Measurements from ENCODE around the gene SLC35E2B. TPM values are rescaled to one million over a fixed set of nuclear protein-coding genes. Genes with fewer than 3 reads are reported as not detected.
"Not testable (repeated sequence)": the region's sequence is repeated elsewhere in the genome, so short reads cannot be mapped to it uniquely, and the experiment has no call there.

SLC35E2B gene
- total RNA-seq, 4 donors from 2014 or later = 63.4 to 202 (median 83.9) TPM

DNA sequence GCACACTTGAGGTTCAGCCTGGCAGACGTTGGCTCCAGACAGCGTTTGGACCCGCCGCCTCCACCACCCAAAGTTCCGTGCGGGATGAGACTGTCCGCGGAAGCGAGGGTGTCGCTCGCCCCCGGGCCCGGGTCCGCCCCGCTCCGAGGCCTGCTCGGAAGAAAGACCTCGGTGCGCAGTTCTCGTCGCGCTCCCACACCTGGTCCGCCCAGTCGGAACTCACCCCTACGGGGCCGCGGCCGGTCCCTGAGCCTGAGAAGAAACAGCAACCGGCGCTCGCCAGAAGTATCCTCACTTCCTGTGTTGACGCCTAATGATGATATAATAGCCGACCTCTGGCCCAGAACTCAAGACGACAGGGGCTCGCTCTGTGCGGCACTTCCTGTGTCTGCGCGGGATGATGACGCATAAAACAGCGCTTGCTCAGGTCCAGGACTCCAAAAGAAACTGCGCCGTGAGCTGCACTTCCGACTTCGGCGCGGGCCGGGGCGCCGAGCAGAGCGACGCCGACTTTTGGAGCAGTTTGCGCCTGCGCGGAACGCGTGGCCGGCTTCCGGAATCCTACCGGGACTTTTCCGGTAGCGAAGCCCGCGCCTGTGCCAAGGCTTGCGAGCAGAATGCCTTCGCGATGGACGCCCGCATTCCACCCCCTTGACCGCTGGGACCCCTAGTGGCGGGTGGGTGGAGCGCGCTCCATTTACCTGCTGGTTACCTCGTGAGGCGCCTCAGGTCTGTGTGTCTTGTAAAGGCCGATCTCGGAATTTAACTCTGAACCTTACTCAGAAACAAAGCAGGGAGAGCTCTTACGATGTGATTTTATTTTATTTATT lies 31.7 kb upstream of the SLC35E2B start, which contains the start of gene CDK11A:
Gene CDK11A (minus strand): TSS at position 323 of the 830 bp plus-strand sequence. CDS start 1,539 bp downstream, outside the sequence.
- Histone ChIP-seq H3K27ac (peak within 1 kb of the TSS; percentile 91 to 98 (median 96)), H3K4me1 (peaks cover 0 to 17% (median 6%) of the 10 kb centered on the region in 4 donors), H3K4me3 (peak within 1 kb of the TSS; percentile 56 to 80 (median 72))
- H3K36me3 ChIP-seq; H3K27me3 ChIP-seq; H3K9me3 ChIP-seq; intact Hi-C loops (cut with DNase I; ENCODE audit: low total_unique reads): not testable (repeated sequence)
- peak; percentile 98 for DNase-seq
- WGBS, 2 donors (ENCODE audit: low coverage in 1 of 2) = 0% methylated on average over 15 of the region's 78 CpGs; no CpG with 5 or more reads in 1 of the 2 donors
- in situ Hi-C loops (cut with MboI; ENCODE audit: low pct_ligation_motif_present in 1 of 4, low pct_unique_long_range_greater_than_20kb in 1 of 4, low sequenced_read_pairs in 3 of 4) = loop anchor here in 1 of 4 donors (5.0 kb wide), 1 partner anchor 67 kb away; the partner anchor contains the start of gene CDK11B
- peak; percentile 77 to 96 (median 94) for TF ChIP-seq POLR2AphosphoS5 (IDR thresholded peaks at IDR 0.05)
- peak; percentile 94 for TF ChIP-seq POLR2A (IDR thresholded peaks at IDR 0.05)
- TF ChIP-seq, protein P1, sequence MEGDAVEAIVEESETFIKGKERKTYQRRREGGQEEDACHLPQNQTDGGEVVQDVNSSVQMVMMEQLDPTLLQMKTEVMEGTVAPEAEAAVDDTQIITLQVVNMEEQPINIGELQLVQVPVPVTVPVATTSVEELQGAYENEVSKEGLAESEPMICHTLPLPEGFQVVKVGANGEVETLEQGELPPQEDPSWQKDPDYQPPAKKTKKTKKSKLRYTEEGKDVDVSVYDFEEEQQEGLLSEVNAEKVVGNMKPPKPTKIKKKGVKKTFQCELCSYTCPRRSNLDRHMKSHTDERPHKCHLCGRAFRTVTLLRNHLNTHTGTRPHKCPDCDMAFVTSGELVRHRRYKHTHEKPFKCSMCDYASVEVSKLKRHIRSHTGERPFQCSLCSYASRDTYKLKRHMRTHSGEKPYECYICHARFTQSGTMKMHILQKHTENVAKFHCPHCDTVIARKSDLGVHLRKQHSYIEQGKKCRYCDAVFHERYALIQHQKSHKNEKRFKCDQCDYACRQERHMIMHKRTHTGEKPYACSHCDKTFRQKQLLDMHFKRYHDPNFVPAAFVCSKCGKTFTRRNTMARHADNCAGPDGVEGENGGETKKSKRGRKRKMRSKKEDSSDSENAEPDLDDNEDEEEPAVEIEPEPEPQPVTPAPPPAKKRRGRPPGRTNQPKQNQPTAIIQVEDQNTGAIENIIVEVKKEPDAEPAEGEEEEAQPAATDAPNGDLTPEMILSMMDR (IDR thresholded peaks at IDR 0.05) = peak; percentile 25 to 76 (median 43)

DNA sequence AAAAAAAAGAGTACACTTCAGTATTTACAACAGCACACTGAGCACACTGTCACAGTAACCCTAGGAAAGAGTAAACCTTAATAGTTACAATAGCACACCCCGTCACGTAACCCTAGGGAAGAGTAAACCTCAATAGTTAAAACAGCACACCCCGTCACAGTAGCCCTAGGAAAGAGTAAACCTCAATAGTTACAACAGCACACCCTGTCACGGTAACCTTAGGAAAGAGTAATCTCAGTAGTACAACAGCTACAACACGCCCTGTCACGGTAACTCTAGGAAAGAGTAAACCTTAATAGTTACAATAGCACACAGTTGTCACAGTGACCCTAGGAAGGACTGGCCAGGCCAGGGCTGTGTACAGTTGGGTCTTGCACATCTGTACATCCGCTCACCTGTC lies 28.6 kb upstream of the SLC35E2B start:
- 40 to 66% methylated on average over 5 to 7 of the region's 7 CpGs for WGBS, 2 donors (ENCODE audit: low coverage in 1 of 2)
- H3K4me1 ChIP-seq = peaks cover 0 to 13% (median 4%) of the 10 kb centered on the region in 4 donors
- DNase-seq = no peak
- intact Hi-C loops (cut with DNase I; ENCODE audit: low total_unique reads) (no loop called here), in situ Hi-C loops (cut with MboI; ENCODE audit: low pct_ligation_motif_present in 1 of 4, low pct_unique_long_range_greater_than_20kb in 1 of 4, low sequenced_read_pairs in 3 of 4) (loop anchor here in 1 of 4 donors (5.0 kb wide), 1 partner anchor 64 kb away; the partner anchor contains the start of gene CDK11B)
- no peaks in the 10 kb centered on the region for H3K27me3 ChIP-seq
- H3K36me3 ChIP-seq = peaks cover 0 to 12% (median 3%) of the 10 kb centered on the region in 4 donors
- no peak overlapping the region for H3K4me3 ChIP-seq
- no peaks in the 10 kb centered on the region for H3K9me3 ChIP-seq
- TF ChIP-seq POLR2A (IDR thresholded peaks at IDR 0.05) (no peak), EP300 (IDR thresholded peaks at IDR 0.05; ENCODE audit: low read depth) (no peak), POLR2AphosphoS5 (IDR thresholded peaks at IDR 0.05) (no peak)
- TF ChIP-seq, protein P1 (IDR thresholded peaks at IDR 0.05) = no peak
- peak overlapping the region; percentile 33 to 80 (median 57) for H3K27ac ChIP-seq

DNA sequence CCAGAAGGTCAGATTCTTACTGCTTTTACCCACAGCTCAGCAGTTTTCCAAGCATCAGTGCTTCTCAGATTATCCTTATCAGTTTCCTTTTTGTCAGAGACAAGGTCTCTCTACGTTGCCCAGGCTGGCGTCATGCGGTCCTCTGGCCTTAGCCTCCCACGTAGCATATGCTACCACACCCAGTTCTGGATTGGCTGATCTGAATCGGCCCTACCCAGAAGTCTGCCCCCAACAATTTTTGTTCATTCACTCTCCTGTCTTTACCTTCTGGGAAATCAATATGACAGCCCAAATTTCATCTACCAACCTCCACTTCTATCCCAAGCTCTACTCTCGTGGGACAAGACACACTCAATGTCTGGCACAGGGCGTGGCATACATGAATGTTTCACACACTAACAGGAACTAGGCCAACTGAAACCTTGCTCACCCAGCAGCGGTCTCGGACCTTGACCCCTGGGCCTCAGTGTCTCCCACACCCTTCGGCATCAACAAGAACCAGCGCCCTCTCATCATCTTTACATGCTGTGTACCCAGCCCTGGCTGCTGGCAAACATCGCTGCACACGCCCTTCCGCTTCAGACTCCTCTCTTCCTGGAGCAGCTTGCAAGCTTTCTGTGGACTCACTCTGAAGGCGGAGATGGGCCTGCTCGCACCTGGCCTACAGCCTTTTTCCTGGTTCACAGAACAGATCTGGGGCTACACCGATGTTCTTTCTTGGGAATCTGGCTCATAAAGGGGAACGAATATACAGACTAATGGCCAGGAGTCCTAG lies 22.7 kb upstream of the SLC35E2B start:
- H3K9me3 ChIP-seq; H3K27me3 ChIP-seq; H3K36me3 ChIP-seq; intact Hi-C loops (cut with DNase I; ENCODE audit: low total_unique reads); H3K4me3 ChIP-seq; in situ Hi-C loops (cut with MboI; ENCODE audit: low pct_ligation_motif_present in 1 of 4, low pct_unique_long_range_greater_than_20kb in 1 of 4, low sequenced_read_pairs in 3 of 4); H3K4me1 ChIP-seq: not testable (repeated sequence)
- peak overlapping the region; percentile 63 to 83 (median 72) for H3K27ac ChIP-seq
- DNase-seq = peak; percentile 78
- 51% methylated on average over 8 of the region's 18 CpGs; no CpG with 5 or more reads in 1 of the 2 donors for WGBS, 2 donors (ENCODE audit: low coverage in 1 of 2)
- TF ChIP-seq POLR2AphosphoS5 (IDR thresholded peaks at IDR 0.05) = peak in 1 of 3 donors; percentile 46
- TF ChIP-seq POLR2A (IDR thresholded peaks at IDR 0.05) = peak; percentile 32

DNA sequence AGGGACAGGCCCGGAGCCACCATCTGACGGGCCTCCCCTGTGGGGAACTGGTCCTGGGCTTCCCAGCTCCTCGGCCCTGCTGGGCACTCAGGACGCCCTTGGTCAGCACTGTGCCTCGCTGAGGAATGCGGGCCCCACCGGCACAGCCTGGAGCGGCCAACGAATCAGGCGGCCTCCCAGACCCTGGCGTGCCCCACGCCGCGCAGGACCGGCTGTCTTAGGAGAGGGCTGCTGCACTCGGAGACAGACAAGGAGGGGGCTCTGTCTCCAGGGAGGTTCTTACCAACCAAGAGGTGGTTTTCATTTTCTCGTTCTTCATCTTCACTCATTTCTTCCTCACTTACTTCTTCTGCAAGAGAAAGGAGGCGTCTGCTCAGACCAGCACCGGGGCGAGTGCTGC lies 15.3 kb upstream of the SLC35E2B start:
- intact Hi-C loops (cut with DNase I; ENCODE audit: low total_unique reads); H3K9me3 ChIP-seq; DNase-seq; H3K36me3 ChIP-seq; H3K4me3 ChIP-seq; H3K27me3 ChIP-seq; in situ Hi-C loops (cut with MboI; ENCODE audit: low pct_ligation_motif_present in 1 of 4, low pct_unique_long_range_greater_than_20kb in 1 of 4, low sequenced_read_pairs in 3 of 4); H3K4me1 ChIP-seq; H3K27ac ChIP-seq: not testable (repeated sequence)
- WGBS, 2 donors (ENCODE audit: low coverage in 1 of 2) = 100% methylated on average over 3 of the region's 20 CpGs; no CpG with 5 or more reads in 1 of the 2 donors

DNA sequence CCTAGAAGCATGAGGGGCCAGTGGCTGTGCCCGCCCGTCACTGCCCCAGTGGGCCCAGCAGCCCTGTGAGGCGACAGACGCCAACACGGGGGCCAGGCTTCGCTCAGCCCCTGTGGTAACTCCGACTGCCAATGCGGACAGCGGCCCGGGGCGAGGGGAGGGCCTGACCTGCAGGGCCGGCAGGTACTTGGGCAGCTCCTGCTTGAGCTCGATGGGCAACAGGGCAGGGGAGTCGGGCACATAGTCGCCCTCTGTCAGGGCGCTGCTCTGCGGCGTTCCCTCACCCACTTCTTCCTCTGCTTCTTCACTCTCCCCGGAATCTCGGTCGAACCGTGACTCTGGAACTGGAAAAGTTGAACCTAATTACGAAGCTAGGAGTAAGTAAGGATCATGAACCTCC lies 14.6 kb upstream of the SLC35E2B start:
- H3K36me3 ChIP-seq; H3K27me3 ChIP-seq; in situ Hi-C loops (cut with MboI; ENCODE audit: low pct_ligation_motif_present in 1 of 4, low pct_unique_long_range_greater_than_20kb in 1 of 4, low sequenced_read_pairs in 3 of 4); H3K4me3 ChIP-seq; intact Hi-C loops (cut with DNase I; ENCODE audit: low total_unique reads); H3K27ac ChIP-seq; H3K4me1 ChIP-seq; DNase-seq; H3K9me3 ChIP-seq: not testable (repeated sequence)
- 100% methylated on average over 1 of the region's 23 CpGs; no CpG with 5 or more reads in 1 of the 2 donors for WGBS, 2 donors (ENCODE audit: low coverage in 1 of 2)

DNA sequence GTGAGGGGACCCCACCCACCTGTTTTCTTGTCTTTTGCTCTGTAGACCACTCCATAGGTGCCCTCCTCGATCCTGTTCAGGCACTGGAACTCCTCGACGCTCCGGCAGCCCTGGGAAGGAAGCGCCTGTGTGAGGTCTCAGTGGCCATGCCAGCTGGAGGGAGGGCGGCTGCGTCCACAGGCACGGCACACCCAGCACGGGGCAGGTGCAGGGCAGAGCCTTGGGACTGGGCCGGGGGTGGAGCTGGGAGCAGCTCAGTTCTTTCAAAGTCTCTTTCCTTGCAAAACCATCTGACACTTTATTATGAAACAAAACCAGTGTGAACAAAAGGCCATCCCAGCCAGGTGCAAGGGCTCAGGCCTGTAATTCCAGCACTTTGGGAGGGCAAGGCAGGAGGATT lies 13.0 kb upstream of the SLC35E2B start:
- H3K4me1 ChIP-seq; H3K36me3 ChIP-seq; H3K27me3 ChIP-seq; in situ Hi-C loops (cut with MboI; ENCODE audit: low pct_ligation_motif_present in 1 of 4, low pct_unique_long_range_greater_than_20kb in 1 of 4, low sequenced_read_pairs in 3 of 4); H3K9me3 ChIP-seq; H3K4me3 ChIP-seq; intact Hi-C loops (cut with DNase I; ENCODE audit: low total_unique reads); DNase-seq: not testable (repeated sequence)
- WGBS, 2 donors (ENCODE audit: low coverage in 1 of 2) = no CpG with 5 or more reads among the region's 10 CpGs
- peak overlapping the region in 2 of 4 donors; percentile 41 to 59 for H3K27ac ChIP-seq

DNA sequence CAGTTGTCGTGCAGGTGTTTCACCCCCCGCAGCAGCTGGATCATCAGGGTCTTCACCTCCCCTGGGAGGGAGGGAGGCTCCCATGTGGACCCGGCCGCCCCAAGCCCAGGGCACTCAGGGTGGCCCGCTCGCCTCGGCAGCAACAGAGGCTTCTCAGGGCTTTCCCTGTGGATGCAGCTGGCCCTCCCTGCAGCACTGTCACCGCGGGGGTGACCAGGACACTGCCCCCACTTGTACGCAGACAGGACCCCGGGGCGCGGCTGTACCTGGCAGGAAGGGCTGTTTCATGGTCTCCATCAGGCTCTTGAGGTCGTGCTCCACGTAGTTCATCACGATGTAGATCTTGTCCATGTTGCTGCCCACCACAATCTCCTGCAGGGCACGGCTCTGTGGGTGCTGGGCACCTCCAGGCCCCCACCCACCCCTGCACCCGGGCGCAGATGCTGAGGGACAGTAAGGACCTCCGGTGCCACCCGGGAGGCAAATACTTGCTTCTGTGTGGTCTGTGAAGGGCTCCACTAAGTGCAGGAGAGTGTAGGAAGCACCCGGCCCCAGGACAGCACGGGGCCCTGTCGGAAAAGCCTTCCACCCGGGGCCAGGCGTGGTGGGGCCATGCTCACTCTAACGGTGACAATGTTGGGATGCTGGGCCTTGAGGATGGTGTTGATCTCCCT lies 11.8 kb upstream of the SLC35E2B start:
- H3K9me3 ChIP-seq; in situ Hi-C loops (cut with MboI; ENCODE audit: low pct_ligation_motif_present in 1 of 4, low pct_unique_long_range_greater_than_20kb in 1 of 4, low sequenced_read_pairs in 3 of 4); H3K27me3 ChIP-seq; intact Hi-C loops (cut with DNase I; ENCODE audit: low total_unique reads); H3K36me3 ChIP-seq; DNase-seq; H3K27ac ChIP-seq; H3K4me3 ChIP-seq; H3K4me1 ChIP-seq: not testable (repeated sequence)
- WGBS, 2 donors (ENCODE audit: low coverage in 1 of 2) = 91% methylated on average over 20 of the region's 27 CpGs; no CpG with 5 or more reads in 1 of the 2 donors

Data from transverse colon (tissue), 4 donors.